HepG2 (cell line): ENCODE data around the gene TIMELESS. TPM values are rescaled to one million over a fixed set of nuclear protein-coding genes. Genes with fewer than 3 reads are reported as not detected.
"Not testable (repeated sequence)": the region's sequence is repeated elsewhere in the genome, so short reads cannot be mapped to it uniquely, and the experiment has no call there.

Experiments
- ATAC-seq: fragments of 200-7000 bp; cut with Tn5 transposase; 3 replicates; pipeline ENCODE4 v1.9.1; 2020; ENCODE audit warnings: mild to moderate bottlenecking, moderate library complexity
- BruUV-seq: library from RNA; stranded (reverse); fragments of 400-500 nt; replicated peaks from 2 replicates; lab custom pipeline; 2021; lab: Mats Ljungman, UMichigan
- CTCF ChIA-PET: fragments of 300-600 bp; formaldehyde crosslinking; extraction: SDS; loops from one replicate; lab custom pipeline; 2021; ENCODE audit warnings: low total read pairs, inconsistent platforms, low intra/inter-chr PET ratio; lab: Yijun Ruan, JAX
- POLR2A ChIA-PET: fragments of 350-600 bp; sonication (Branson Sonifier 250); formaldehyde crosslinking; loops from one replicate; lab custom pipeline; 2020; ENCODE audit warnings: antibody characterized with exemption, inconsistent platforms; lab: Yijun Ruan, JAX
- DNase-seq: peaks from one replicate; pipeline ENCODE4 v3.0.0-alpha.2; 2015; ENCODE audit warnings: low spot score
- FAIRE-seq: peaks from 3 replicates; lab custom pipeline; 2011; peaks lifted over from hg19 to GRCh38; lab: Jason Lieb, UNC
- H2AFZ ChIP-seq: one replicate; pipeline ENCODE4 v1.6.1; 2011; ENCODE audit warnings: low read length, inconsistent platforms
- H3K27ac ChIP-seq: fragments of 300-600 bp; 3 replicates; pipeline ENCODE4 v1.8.0; 2011; ENCODE audit warnings: mixed run types, mild to moderate bottlenecking, mixed read lengths, low read length, inconsistent platforms; ENCODE audit not compliant: insufficient read depth; ENCODE audit errors: extremely low read length
- H3K27me3 ChIP-seq, 2 experiments: fragments of 200-600 bp in 1 of 2; 2 replicates in 1 of 2; 3 replicates in 1 of 2; pipeline versions ENCODE4 v1.6.0 to v1.8.0; 2011; ENCODE audit warnings: low read length in 2 of 2, mild to moderate bottlenecking in 2 of 2, moderate library complexity in 2 of 2, inconsistent platforms in 1 of 2; ENCODE audit not compliant: insufficient read depth in 2 of 2, control insufficient read depth in 1 of 2
- H3K36me3 ChIP-seq, 2 experiments: fragments of 200-600 bp in 1 of 2; replicated peaks in 1 of 2; 2 replicates in 1 of 2; 3 replicates in 1 of 2; pipeline versions ENCODE4 v1.5.1 to v1.8.0; 2011; ENCODE audit warnings: low read length in 2 of 2, inconsistent platforms in 1 of 2; ENCODE audit not compliant: insufficient read depth in 2 of 2, control insufficient read depth in 1 of 2
- H3K4me1 ChIP-seq: 2 replicates; pipeline ENCODE4 v1.5.1; 2012; ENCODE audit warnings: low read length, inconsistent platforms; ENCODE audit not compliant: insufficient read depth
- H3K4me2 ChIP-seq: 2 replicates; pipeline ENCODE4 v1.6.0; 2011; ENCODE audit warnings: low read depth, low read length, inconsistent platforms
- H3K4me3 ChIP-seq, 3 experiments: fragments of 200-600 bp in 1 of 3; sonication (generic), shearing (Covaris generic) in 1 of 3; replicated peaks in 1 of 3; 2 replicates each; pipeline ENCODE4 v1.5.1; 2011 to 2016; ENCODE audit warnings: low read length in 3 of 3, inconsistent platforms in 2 of 3, low read depth in 2 of 3, mild to moderate bottlenecking in 2 of 3, control low read depth in 1 of 3, mixed read lengths in 1 of 3; ENCODE audit not compliant: insufficient read depth in 1 of 3
- H3K79me2 ChIP-seq: one replicate; pipeline ENCODE4 v1.6.1; 2011; ENCODE audit warnings: low read length, inconsistent platforms; ENCODE audit not compliant: insufficient read depth
- H3K9ac ChIP-seq: 2 replicates; pipeline ENCODE4 v1.6.0; 2011; ENCODE audit warnings: mild to moderate bottlenecking, low read depth, low read length, inconsistent platforms; ENCODE audit not compliant: insufficient read depth
- H3K9me3 ChIP-seq: 2 replicates; pipeline ENCODE4 v1.5.1; 2012; ENCODE audit warnings: mild to moderate bottlenecking, low read length
- H4K20me1 ChIP-seq: 2 replicates; pipeline ENCODE4 v1.6.0; 2011; ENCODE audit warnings: inconsistent platforms, mild to moderate bottlenecking, low read length, moderate library complexity; ENCODE audit not compliant: insufficient read depth
- ZNF652 ChIP-seq: IDR thresholded peaks from 2 replicates; pipeline ENCODE4 v1.6.1; 2016; ENCODE audit warnings: low read depth, borderline replicate concordance
- WGBS: methylation state at CpG from one replicate; pipeline ENCODE4 v1.1.6; 2017; ENCODE audit warnings: low lambda C conversion rate; 5-methylcytosine and 5-hydroxymethylcytosine counted together
- in situ Hi-C: cut with HindIII; loops from 2 replicates; pipeline ENCODE4 v1.10.0; 2017; ENCODE audit warnings: low pct_unique_long_range_greater_than_20kb; ENCODE audit not compliant: extremely low pct_ligation_motif_present
- intact Hi-C: fragments of 100-400 bp; cut with micrococcal nuclease; formaldehyde crosslinking; loops from one replicate; pipeline ENCODE4 v1.10.0; 2022; ENCODE audit not compliant: unreplicated experiment
- polyA plus RNA-seq, 8 experiments: library from polyadenylated mRNA; depleted of rRNA in 3 of 8; stranded (reverse) in 7 of 8; unstranded in 1 of 8; fragments of >200 nt; fragmentation: Illumina TruSeq in 4 of 8; extraction: Trizol in 4 of 8; gene quantifications; 2 replicates each; pipeline versions ENCODE4 v1.2.1 to v1.2.3, GENCODE V29; 2011 to 2016; ENCODE audit warnings: low read depth in 4 of 8, missing spikeins in 1 of 8, mixed read lengths in 1 of 8; ENCODE audit not compliant: insufficient read depth in 1 of 8
- total RNA-seq, 5 experiments: library from RNA; depleted of rRNA; stranded (reverse); fragments of >200 nt; fragmentation: Illumina TruSeq; extraction: Trizol; gene quantifications; 2 replicates each; pipeline ENCODE4 v1.2.3, GENCODE V29; 2016; ENCODE audit warnings: low read depth in 1 of 5
- TF ChIP-seq, protein P1 (sequence below): sonication (generic); formaldehyde crosslinking; IDR thresholded peaks from 2 replicates; pipeline ENCODE4 v1.5.1; 2020; ENCODE audit warnings: mild to moderate bottlenecking, missing genetic modification reagents, moderate library complexity

The TIMELESS gene
- total and polyA plus RNA-seq, 2 of the 13 experiments (the other 11 are each of a cell fraction or from before 2014, with no cell fraction given) = 4.0 to 20.3 TPM

DNA sequence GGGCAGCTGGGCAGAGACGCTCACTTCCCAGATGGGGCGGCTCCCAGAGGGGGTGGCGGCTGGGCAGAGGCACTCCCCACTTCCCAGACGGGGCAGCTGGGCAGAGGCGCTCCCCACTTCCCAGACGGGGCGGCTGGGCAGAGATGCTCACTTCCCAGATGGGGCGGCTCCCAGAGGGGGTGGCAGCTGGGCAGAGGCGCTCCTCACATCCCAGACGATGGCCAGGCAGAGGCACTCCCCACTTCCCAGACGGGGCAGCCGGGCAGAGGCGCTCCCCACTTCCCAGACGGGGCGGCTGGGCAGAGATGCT, 44.8 kb upstream of the TIMELESS start:
- FAIRE-seq, H4K20me1 ChIP-seq, CTCF ChIA-PET, H3K9ac ChIP-seq, intact Hi-C loops, H3K79me2 ChIP-seq, H3K4me3 ChIP-seq, H3K36me3 ChIP-seq, DNase-seq, H3K4me2 ChIP-seq, POLR2A ChIA-PET, ATAC-seq, H2AFZ ChIP-seq, in situ Hi-C loops, H3K9me3 ChIP-seq, H3K27ac ChIP-seq, BruUV-seq, H3K27me3 ChIP-seq: not testable (repeated sequence)
- H3K4me1 ChIP-seq = peaks cover 17% of the 10 kb centered on the region
- 80% methylated on average over 3 of the region's 15 CpGs for WGBS

DNA sequence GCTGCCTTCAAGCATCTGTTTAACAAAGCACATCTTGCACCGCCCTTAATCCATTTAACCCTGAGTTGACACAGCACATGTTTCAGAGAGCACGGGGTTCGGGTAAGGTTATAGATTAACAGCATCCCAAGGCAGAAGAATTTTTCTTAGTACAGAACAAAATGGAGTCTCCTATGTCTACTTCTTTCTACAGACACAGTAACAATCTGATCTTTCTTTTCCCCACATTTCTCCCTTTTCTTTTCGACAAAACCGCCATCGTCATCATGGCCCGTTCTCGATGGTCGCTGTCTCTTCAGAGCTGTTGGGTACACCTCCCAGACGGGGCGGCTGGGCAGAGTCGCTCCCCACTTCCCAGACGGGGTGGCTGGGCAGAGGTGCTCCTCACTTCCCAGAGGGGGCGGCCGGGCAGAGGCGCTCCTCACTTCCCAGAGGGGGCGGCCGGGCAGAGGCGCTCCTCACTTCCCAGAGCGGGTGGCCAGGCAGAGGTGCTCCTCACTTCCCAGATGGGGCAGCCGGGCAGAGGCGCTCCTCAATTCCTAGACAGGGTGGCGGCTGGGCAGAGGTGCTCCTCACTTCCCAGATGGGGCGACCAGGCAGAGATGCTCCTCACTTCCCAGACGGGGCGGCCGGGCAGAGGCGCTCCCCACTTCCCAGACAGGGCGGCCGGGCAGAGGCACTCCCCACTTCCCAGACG, 44.3 kb upstream of the TIMELESS start:
- CTCF ChIA-PET, DNase-seq, H3K27ac ChIP-seq, POLR2A ChIA-PET, BruUV-seq, H3K4me3 ChIP-seq, H4K20me1 ChIP-seq, FAIRE-seq, H3K79me2 ChIP-seq, intact Hi-C loops, ATAC-seq, H3K9ac ChIP-seq, H3K36me3 ChIP-seq, in situ Hi-C loops, H2AFZ ChIP-seq, H3K9me3 ChIP-seq, H3K27me3 ChIP-seq, H3K4me2 ChIP-seq: not testable (repeated sequence)
- TF ChIP-seq, protein P1, sequence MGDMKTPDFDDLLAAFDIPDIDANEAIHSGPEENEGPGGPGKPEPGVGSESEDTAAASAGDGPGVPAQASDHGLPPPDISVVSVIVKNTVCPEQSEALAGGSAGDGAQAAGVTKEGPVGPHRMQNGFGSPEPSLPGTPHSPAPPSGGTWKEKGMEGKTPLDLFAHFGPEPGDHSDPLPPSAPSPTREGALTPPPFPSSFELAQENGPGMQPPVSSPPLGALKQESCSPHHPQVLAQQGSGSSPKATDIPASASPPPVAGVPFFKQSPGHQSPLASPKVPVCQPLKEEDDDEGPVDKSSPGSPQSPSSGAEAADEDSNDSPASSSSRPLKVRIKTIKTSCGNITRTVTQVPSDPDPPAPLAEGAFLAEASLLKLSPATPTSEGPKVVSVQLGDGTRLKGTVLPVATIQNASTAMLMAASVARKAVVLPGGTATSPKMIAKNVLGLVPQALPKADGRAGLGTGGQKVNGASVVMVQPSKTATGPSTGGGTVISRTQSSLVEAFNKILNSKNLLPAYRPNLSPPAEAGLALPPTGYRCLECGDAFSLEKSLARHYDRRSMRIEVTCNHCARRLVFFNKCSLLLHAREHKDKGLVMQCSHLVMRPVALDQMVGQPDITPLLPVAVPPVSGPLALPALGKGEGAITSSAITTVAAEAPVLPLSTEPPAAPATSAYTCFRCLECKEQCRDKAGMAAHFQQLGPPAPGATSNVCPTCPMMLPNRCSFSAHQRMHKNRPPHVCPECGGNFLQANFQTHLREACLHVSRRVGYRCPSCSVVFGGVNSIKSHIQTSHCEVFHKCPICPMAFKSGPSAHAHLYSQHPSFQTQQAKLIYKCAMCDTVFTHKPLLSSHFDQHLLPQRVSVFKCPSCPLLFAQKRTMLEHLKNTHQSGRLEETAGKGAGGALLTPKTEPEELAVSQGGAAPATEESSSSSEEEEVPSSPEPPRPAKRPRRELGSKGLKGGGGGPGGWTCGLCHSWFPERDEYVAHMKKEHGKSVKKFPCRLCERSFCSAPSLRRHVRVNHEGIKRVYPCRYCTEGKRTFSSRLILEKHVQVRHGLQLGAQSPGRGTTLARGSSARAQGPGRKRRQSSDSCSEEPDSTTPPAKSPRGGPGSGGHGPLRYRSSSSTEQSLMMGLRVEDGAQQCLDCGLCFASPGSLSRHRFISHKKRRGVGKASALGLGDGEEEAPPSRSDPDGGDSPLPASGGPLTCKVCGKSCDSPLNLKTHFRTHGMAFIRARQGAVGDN (CRISPR knock-in tag) = peak; percentile 30; the same call in 1 of the 2 replicates
- TF ChIP-seq ZNF652 (CRISPR knock-in tag) = peak; percentile 75
- 81% methylated on average over 21 of the region's 31 CpGs for WGBS
- H3K4me1 ChIP-seq = peaks cover 22% of the 10 kb centered on the region
